Measurements from ENCODE around the gene AATK. TPM values are rescaled to one million over a fixed set of nuclear protein-coding genes. Genes with fewer than 3 reads are reported as not detected.

Gene AATK
- total and polyA plus RNA-seq, 12 donors, result 0.73 to 23.3 (median 9.9) TPM

- Histone ChIP-seq H3K36me3 (replicated peaks in 1 of 2) (no peaks in the 10 kb centered on the region), H3K27me3 (no peaks in the 10 kb centered on the region), H3K27ac (peak overlapping the region in 2 of 5 donors; percentile 64 to 69), H3K4me3 (no peak overlapping the region), H3K9me3 (replicated peaks in 1 of 3) (no peaks in the 10 kb centered on the region), H3K4me1 (replicated peaks in 1 of 2) (peaks cover 10 to 15% of the 10 kb centered on the region in 2 donors)
- TF ChIP-seq CTCF (IDR thresholded peaks at IDR 0.05), result no peak
- TF ChIP-seq POLR2A (IDR thresholded peaks at IDR 0.05), result no peak
- intact Hi-C loops (cut with DNase I), result no loop called here
- no peak for DNase-seq
- WGBS, 4 donors, result 78 to 88% (median 88%) methylated on average over 15 to 45 of the region's 45 CpGs
These were observed 45.1 kb downstream of the AATK start for GRCh38 chr17:81120695-81121621.

- Histone ChIP-seq H3K27me3 (no peaks in the 10 kb centered on the region), H3K36me3 (replicated peaks in 1 of 2) (no peaks in the 10 kb centered on the region), H3K4me1 (replicated peaks in 1 of 2) (peaks cover 10 to 15% of the 10 kb centered on the region in 2 donors), H3K9me3 (replicated peaks in 1 of 3) (no peaks in the 10 kb centered on the region), H3K27ac (peak overlapping the region in 3 of 5 donors; percentile 34 to 69 (median 64)), H3K4me3 (peak overlapping the region in 2 of 4 donors; percentile 20 to 43)
- TF ChIP-seq CTCF (IDR thresholded peaks at IDR 0.05) (no peak), POLR2A (IDR thresholded peaks at IDR 0.05) (no peak)
- intact Hi-C loops (cut with DNase I), result no loop called here
- DNase-seq, result peak in 6 of 7 donors; percentile 38 to 70 (median 62)
- 60 to 89% (median 76%) methylated on average over 21 to 33 of the region's 33 CpGs for WGBS, 4 donors
These were observed 45.9 kb downstream of the AATK start for GRCh38 chr17:81120149-81120484.

GRCh38 chr17:81119223-81120148 is 46.5 kb downstream of the AATK start:
- H3K4me3 ChIP-seq, result peak overlapping the region in 2 of 4 donors; percentile 20 to 43
- WGBS, 4 donors, result 1 to 76% (median 23%) methylated on average over 9 to 87 of the region's 89 CpGs
- no peaks in the 10 kb centered on the region for H3K27me3 ChIP-seq

More at GRCh38 chr17:81119223-81120148, 46.5 kb downstream of the AATK start:
- peak; percentile 86 to 97 (median 95) for DNase-seq
- Histone ChIP-seq H3K36me3 (replicated peaks in 1 of 2) (no peaks in the 10 kb centered on the region), H3K27ac (peak overlapping the region in 3 of 5 donors; percentile 34 to 69 (median 64)), H3K4me1 (replicated peaks in 1 of 2) (peaks cover 10 to 15% of the 10 kb centered on the region in 2 donors), H3K9me3 (replicated peaks in 1 of 3) (no peaks in the 10 kb centered on the region)
- peak in 1 of 6 experiments; percentile 18 for TF ChIP-seq CTCF (IDR thresholded peaks at IDR 0.05)
- TF ChIP-seq POLR2A (IDR thresholded peaks at IDR 0.05), result no peak
- intact Hi-C loops (cut with DNase I), result no loop called here

Measured in adrenal gland (tissue), 12 donors.